HepG2 (cell line): ENCODE measurements around the gene SCRT2. TPM values are rescaled to one million over a fixed set of nuclear protein-coding genes. Genes with fewer than 3 reads are reported as not detected.

Experiments
- DPF2 ChIP-seq: sonication (generic); formaldehyde crosslinking; IDR thresholded peaks from 2 replicates; pipeline ENCODE4 v1.4.0; 2020; ENCODE audit warnings: mild to moderate bottlenecking, low read depth, missing genetic modification reagents, borderline replicate concordance
- LBX2 ChIP-seq: sonication (generic); formaldehyde crosslinking; IDR thresholded peaks from 2 replicates; pipeline ENCODE4 v1.5.0; 2020; ENCODE audit warnings: missing genetic modification reagents, mild to moderate bottlenecking, borderline replicate concordance
- MAZ ChIP-seq, 2 experiments: sonication (generic) in 1 of 2; formaldehyde crosslinking in 1 of 2; IDR thresholded peaks; 2 replicates each; pipeline versions ENCODE4 v1.5.0 to v1.6.1; 2012 to 2020; ENCODE audit warnings: low read depth in 2 of 2, mild to moderate bottlenecking in 2 of 2, borderline replicate concordance in 1 of 2, improper control_type of control experiment in 1 of 2, low read length in 1 of 2, missing genetic modification reagents in 1 of 2, moderate library complexity in 1 of 2
- MYNN ChIP-seq: sonication (generic); formaldehyde crosslinking; IDR thresholded peaks from 2 replicates; pipeline ENCODE4 v1.4.0; 2020; ENCODE audit warnings: mild to moderate bottlenecking, low read depth, missing genetic modification reagents
- PBX3 ChIP-seq: sonication (generic); formaldehyde crosslinking; IDR thresholded peaks from 2 replicates; pipeline ENCODE4 v1.8.1; 2023; ENCODE audit warnings: missing genetic modification reagents, inconsistent platforms, borderline replicate concordance
- PTBP1 ChIP-seq: fragments of 200-400 bp; formaldehyde crosslinking; IDR thresholded peaks from 2 replicates; pipeline ENCODE4 v1.6.1; 2018; ENCODE audit warnings: low read length, low read depth; ENCODE audit not compliant: poor library complexity, severe bottlenecking
- RERE ChIP-seq: IDR thresholded peaks from 2 replicates; pipeline ENCODE4 v1.6.1; 2016; ENCODE audit warnings: low read depth, missing genetic modification reagents, missing compliant biosample characterization
- U2AF1 ChIP-seq: fragments of 200-400 bp; formaldehyde crosslinking; optimal IDR thresholded peaks from 2 replicates; pipeline ENCODE3; 2017; ENCODE audit warnings: mild to moderate bottlenecking, low read depth, low read length
- ZNF550 ChIP-seq: sonication (generic); formaldehyde crosslinking; IDR thresholded peaks from 2 replicates; pipeline ENCODE4 v1.4.0; 2020; ENCODE audit warnings: mild to moderate bottlenecking, missing genetic modification reagents, borderline replicate concordance
- ZNF672 ChIP-seq: sonication (generic); formaldehyde crosslinking; IDR thresholded peaks from 2 replicates; pipeline ENCODE4 v1.8.1; 2022; ENCODE audit warnings: missing genetic modification reagents
- ZNF709 ChIP-seq: sonication (generic); formaldehyde crosslinking; IDR thresholded peaks from 2 replicates; pipeline ENCODE4 v1.5.0; 2020; ENCODE audit warnings: mild to moderate bottlenecking, missing genetic modification reagents
- ZNF773 ChIP-seq: sonication (generic); formaldehyde crosslinking; IDR thresholded peaks from 2 replicates; pipeline ENCODE4 v1.4.0; 2020; ENCODE audit warnings: missing genetic modification reagents, borderline replicate concordance
- polyA plus RNA-seq, 8 experiments: library from polyadenylated mRNA; depleted of rRNA in 3 of 8; stranded (reverse) in 7 of 8; unstranded in 1 of 8; fragments of >200 nt; fragmentation: Illumina TruSeq in 4 of 8; extraction: Trizol in 4 of 8; gene quantifications; 2 replicates each; pipeline versions ENCODE4 v1.2.1 to v1.2.3, GENCODE V29; 2011 to 2016; ENCODE audit warnings: low read depth in 4 of 8, missing spikeins in 1 of 8, mixed read lengths in 1 of 8; ENCODE audit not compliant: insufficient read depth in 1 of 8
- total RNA-seq, 5 experiments: library from RNA; depleted of rRNA; stranded (reverse); fragments of >200 nt; fragmentation: Illumina TruSeq; extraction: Trizol; gene quantifications; 2 replicates each; pipeline ENCODE4 v1.2.3, GENCODE V29; 2016; ENCODE audit warnings: low read depth in 1 of 5
- TF ChIP-seq, protein P1 (sequence below): sonication (generic); formaldehyde crosslinking; IDR thresholded peaks from 2 replicates; pipeline ENCODE4 v1.4.0; 2020; ENCODE audit warnings: missing genetic modification reagents, borderline replicate concordance
- TF ChIP-seq, protein P2 (sequence below): sonication (generic); formaldehyde crosslinking; IDR thresholded peaks from 2 replicates; pipeline ENCODE4 v1.4.0; 2020; ENCODE audit warnings: mild to moderate bottlenecking, missing genetic modification reagents

The SCRT2 gene
- total and polyA plus RNA-seq, 2 of the 13 experiments (the other 11 are each of a cell fraction or from before 2014, with no cell fraction given) = not detected

DNA sequence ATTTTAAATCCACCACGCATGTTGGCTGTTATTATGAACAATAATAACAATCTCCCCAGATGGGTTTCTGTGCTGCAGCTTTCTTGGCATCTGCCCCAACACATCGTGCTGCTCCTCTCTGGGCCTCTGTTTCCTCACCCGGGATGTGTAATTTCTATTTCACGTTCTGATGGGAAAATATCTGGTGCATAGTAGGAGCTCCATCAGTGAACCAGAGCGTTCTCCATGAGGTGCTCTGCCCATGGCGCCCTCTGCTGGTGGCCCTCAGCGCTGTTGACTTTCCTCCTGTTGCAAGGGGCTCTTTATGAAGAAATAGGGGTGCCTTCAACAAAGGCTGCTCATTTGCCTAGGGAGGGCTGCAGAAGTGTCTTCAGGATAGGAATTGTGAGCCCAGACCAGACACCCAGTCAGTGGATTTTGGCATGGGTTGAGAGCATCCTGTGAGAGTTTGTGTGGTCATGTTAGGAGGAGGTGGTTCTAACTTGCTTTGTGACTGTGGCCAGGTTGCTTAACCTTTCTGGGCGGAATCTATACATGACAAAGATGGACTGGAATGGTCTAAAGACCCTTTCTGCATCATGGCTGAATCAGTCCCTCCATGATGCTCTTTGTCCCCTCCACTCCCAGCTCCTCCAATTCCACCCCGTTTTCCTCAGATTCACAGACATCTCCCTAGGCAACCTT lies 8.1 kb downstream of the SCRT2 start (continued):
- no peak for TF ChIP-seq PTBP1
- TF ChIP-seq ZNF709 (CRISPR knock-in tag) = no peak
- TF ChIP-seq, protein P1, sequence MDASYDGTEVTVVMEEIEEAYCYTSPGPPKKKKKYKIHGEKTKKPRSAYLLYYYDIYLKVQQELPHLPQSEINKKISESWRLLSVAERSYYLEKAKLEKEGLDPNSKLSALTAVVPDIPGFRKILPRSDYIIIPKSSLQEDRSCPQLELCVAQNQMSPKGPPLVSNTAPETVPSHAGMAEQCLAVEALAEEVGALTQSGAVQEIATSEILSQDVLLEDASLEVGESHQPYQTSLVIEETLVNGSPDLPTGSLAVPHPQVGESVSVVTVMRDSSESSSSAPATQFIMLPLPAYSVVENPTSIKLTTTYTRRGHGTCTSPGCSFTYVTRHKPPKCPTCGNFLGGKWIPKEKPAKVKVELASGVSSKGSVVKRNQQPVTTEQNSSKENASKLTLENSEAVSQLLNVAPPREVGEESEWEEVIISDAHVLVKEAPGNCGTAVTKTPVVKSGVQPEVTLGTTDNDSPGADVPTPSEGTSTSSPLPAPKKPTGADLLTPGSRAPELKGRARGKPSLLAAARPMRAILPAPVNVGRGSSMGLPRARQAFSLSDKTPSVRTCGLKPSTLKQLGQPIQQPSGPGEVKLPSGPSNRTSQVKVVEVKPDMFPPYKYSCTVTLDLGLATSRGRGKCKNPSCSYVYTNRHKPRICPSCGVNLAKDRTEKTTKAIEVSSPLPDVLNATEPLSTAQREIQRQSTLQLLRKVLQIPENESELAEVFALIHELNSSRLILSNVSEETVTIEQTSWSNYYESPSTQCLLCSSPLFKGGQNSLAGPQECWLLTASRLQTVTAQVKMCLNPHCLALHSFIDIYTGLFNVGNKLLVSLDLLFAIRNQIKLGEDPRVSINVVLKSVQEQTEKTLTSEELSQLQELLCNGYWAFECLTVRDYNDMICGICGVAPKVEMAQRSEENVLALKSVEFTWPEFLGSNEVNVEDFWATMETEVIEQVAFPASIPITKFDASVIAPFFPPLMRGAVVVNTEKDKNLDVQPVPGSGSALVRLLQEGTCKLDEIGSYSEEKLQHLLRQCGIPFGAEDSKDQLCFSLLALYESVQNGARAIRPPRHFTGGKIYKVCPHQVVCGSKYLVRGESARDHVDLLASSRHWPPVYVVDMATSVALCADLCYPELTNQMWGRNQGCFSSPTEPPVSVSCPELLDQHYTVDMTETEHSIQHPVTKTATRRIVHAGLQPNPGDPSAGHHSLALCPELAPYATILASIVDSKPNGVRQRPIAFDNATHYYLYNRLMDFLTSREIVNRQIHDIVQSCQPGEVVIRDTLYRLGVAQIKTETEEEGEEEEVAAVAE = no peak
- TF ChIP-seq MYNN (CRISPR knock-in tag) = no peak
- TF ChIP-seq MAZ (IDR thresholded peaks at IDR 0.05; ENCODE audit: borderline replicate concordance, low read depth, low read length) = no peak
- TF ChIP-seq MAZ (CRISPR knock-in tag; IDR thresholded peaks at IDR 0.05; ENCODE audit: low read depth) = no peak
- no peak for TF ChIP-seq U2AF1
- no peak for TF ChIP-seq PBX3 (CRISPR knock-in tag)
- no peak for TF ChIP-seq DPF2 (CRISPR knock-in tag)
- no peak for TF ChIP-seq ZNF773
- TF ChIP-seq, protein P2, sequence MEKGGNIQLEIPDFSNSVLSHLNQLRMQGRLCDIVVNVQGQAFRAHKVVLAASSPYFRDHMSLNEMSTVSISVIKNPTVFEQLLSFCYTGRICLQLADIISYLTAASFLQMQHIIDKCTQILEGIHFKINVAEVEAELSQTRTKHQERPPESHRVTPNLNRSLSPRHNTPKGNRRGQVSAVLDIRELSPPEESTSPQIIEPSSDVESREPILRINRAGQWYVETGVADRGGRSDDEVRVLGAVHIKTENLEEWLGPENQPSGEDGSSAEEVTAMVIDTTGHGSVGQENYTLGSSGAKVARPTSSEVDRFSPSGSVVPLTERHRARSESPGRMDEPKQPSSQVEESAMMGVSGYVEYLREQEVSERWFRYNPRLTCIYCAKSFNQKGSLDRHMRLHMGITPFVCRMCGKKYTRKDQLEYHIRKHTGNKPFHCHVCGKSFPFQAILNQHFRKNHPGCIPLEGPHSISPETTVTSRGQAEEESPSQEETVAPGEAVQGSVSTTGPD = no peak
- TF ChIP-seq ZNF672 (CRISPR knock-in tag) = no peak
- TF ChIP-seq RERE (CRISPR knock-in tag) = 0 out of 2 replicates have a peak, but pooled peaks have one; percentile 31
- no peak for TF ChIP-seq LBX2
- TF ChIP-seq ZNF550 (CRISPR knock-in tag) = no peak
